CD4-positive, CD25-positive, alpha-beta regulatory T cell (primary cell): ENCODE results near the gene ADD1. TPM values are rescaled to one million over a fixed set of nuclear protein-coding genes. Genes with fewer than 3 reads are reported as not detected.

Source experiments
- ATAC-seq, 2 donors: fragments of 150-1000 bp; cut with Tn5 transposase; one replicate each; pipeline ENCODE4 v1.10.0; 2021; ENCODE audit warnings: low read depth in 2 of 2, moderate number of reproducible peaks in 2 of 2, moderate library complexity in 1 of 2
- DNase-seq, 3 donors: peaks; one replicate each; pipeline versions ENCODE4 v3.0.0 to v3.0.0-alpha.2; 2012 to 2022; ENCODE audit warnings: mixed read lengths in 1 of 3
- H3K27ac ChIP-seq: one replicate; pipeline ENCODE4 v1.7.0; 2013; ENCODE audit warnings: mild to moderate bottlenecking, low read length; ENCODE audit not compliant: insufficient read depth, poor library complexity, severe bottlenecking
- H3K27me3 ChIP-seq: one replicate; pipeline ENCODE4 v1.7.0; 2013; ENCODE audit warnings: low read length; ENCODE audit not compliant: control insufficient read depth, insufficient read depth
- H3K36me3 ChIP-seq: one replicate; pipeline ENCODE4 v1.7.0; 2013; ENCODE audit warnings: mild to moderate bottlenecking, low read length, moderate library complexity; ENCODE audit not compliant: control insufficient read depth, insufficient read depth
- H3K4me1 ChIP-seq: 2 replicates; pipeline ENCODE4 v1.7.0; 2013; ENCODE audit warnings: mild to moderate bottlenecking, low read length; ENCODE audit not compliant: insufficient read depth, control insufficient read depth, poor library complexity, severe bottlenecking
- H3K4me3 ChIP-seq: one replicate; pipeline ENCODE4 v1.7.0; 2013; ENCODE audit warnings: low read depth, mild to moderate bottlenecking, low read length, moderate library complexity
- H3K9me3 ChIP-seq, 2 experiments: 1 replicate in 1 of 2; 2 replicates in 1 of 2; pipeline ENCODE4 v1.7.0; 2013; ENCODE audit warnings: low read length in 2 of 2, mild to moderate bottlenecking in 1 of 2, moderate library complexity in 1 of 2; ENCODE audit not compliant: control insufficient read depth in 2 of 2
- H3K27ac Mint-ChIP-seq, 3 donors: one replicate each; pipeline ENCODE4 v1.8.0; 2020 to 2022; ENCODE audit warnings: mild to moderate bottlenecking in 3 of 3, mixed read lengths in 3 of 3, moderate library complexity in 2 of 3
- H3K27me3 Mint-ChIP-seq: one replicate; pipeline ENCODE4 v1.8.0; 2022; ENCODE audit warnings: mild to moderate bottlenecking, mixed read lengths
- H3K36me3 Mint-ChIP-seq: one replicate; pipeline ENCODE4 v1.8.0; 2020; ENCODE audit warnings: mixed read lengths
- H3K4me1 Mint-ChIP-seq, 4 donors: one replicate each; pipeline ENCODE4 v1.8.0; 2020 to 2022; ENCODE audit warnings: mixed read lengths in 4 of 4, mild to moderate bottlenecking in 1 of 4
- H3K4me3 Mint-ChIP-seq, 4 donors: one replicate each; pipeline ENCODE4 v1.8.0; 2020 to 2022; ENCODE audit warnings: mild to moderate bottlenecking in 4 of 4, mixed read lengths in 4 of 4, moderate library complexity in 3 of 4
- H3K9me3 Mint-ChIP-seq, 7 donors: one replicate each; pipeline ENCODE4 v1.8.0; 2020 to 2022; ENCODE audit warnings: mixed read lengths in 7 of 7, mild to moderate bottlenecking in 3 of 7, moderate library complexity in 2 of 7
- polyA plus RNA-seq, 4 donors: library from polyadenylated mRNA; unstranded; fragments of 300-500 nt; fragmentation: Illumina TruSeq; gene quantifications; one replicate each; pipeline ENCODE4 v1.2.3, GENCODE V29; 2021
- total RNA-seq: library from RNA; stranded (reverse); gene quantifications from one replicate; pipeline ENCODE4 v1.2.3, GENCODE V29; 2022

The ADD1 gene
- total and polyA plus RNA-seq, 5 donors from 2014 or later, result 142 to 242 (median 146) TPM

DNA sequence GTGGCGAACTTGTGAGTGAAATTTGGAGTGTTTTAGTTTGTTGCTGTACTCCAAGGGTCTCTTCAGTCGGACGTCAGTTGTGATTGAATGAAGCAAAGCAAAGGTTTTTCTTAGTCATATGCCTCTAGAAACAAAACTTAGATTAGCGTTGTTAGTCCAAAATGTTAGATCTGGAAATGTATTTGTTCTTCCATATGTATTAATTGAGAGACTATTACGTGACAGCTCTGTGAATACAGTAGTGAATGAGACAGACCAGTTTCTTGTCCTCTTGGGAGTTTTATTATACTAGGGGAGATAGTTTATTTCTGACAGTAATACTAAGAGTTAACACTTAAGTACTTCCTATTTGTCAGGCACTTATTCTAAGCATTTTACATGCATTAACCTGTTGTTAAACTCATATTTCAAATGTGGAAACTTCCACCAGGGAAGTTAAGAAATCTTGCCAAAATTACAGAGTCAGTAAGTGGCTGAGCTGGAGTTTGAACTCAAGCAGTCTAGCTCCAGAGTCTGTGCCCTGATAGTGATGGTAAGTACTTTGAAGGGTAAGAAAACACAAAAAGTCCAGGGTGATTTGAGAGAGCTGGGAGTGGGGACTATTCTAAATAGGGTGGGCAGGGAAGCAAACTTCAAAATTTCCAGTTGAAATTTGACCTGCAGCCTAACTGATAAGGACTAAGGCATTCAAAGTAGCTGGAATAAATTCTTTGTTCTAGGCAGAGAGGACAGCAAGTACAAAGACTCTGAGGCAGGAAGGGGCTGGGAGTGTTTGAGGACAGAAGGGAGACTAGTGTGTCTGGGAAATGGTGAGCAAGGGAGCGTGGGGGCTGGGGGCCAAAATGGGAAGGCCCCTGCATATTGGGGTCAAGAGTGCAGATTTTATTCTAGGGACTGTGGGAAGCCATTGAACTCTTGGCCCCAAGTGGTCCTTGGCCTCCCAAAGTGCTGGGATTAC lies 17.0 kb downstream of the ADD1 start:
- peak overlapping the region in 3 of 4 donors; percentile 26 to 72 (median 53) for H3K4me3 Mint-ChIP-seq
- H3K9me3 Mint-ChIP-seq, result no peaks in the 10 kb centered on the region
- H3K4me3 ChIP-seq, result no peak overlapping the region
- peak overlapping the region; percentile 70 to 91 (median 89) for H3K27ac Mint-ChIP-seq
- H3K27me3 Mint-ChIP-seq, result no peaks in the 10 kb centered on the region
- DNase-seq (no peak), ATAC-seq (no peak)
- peaks cover 65% of the 10 kb centered on the region for H3K4me1 ChIP-seq
- peaks cover 5% of the 10 kb centered on the region for H3K36me3 Mint-ChIP-seq
- H3K27ac ChIP-seq, result no peak overlapping the region
- H3K4me1 Mint-ChIP-seq, result peaks cover 40 to 83% (median 67%) of the 10 kb centered on the region in 4 donors
- peaks cover 2% of the 10 kb centered on the region for H3K36me3 ChIP-seq
- no peaks in the 10 kb centered on the region for H3K27me3 ChIP-seq
- H3K9me3 ChIP-seq, result no peaks in the 10 kb centered on the region

DNA sequence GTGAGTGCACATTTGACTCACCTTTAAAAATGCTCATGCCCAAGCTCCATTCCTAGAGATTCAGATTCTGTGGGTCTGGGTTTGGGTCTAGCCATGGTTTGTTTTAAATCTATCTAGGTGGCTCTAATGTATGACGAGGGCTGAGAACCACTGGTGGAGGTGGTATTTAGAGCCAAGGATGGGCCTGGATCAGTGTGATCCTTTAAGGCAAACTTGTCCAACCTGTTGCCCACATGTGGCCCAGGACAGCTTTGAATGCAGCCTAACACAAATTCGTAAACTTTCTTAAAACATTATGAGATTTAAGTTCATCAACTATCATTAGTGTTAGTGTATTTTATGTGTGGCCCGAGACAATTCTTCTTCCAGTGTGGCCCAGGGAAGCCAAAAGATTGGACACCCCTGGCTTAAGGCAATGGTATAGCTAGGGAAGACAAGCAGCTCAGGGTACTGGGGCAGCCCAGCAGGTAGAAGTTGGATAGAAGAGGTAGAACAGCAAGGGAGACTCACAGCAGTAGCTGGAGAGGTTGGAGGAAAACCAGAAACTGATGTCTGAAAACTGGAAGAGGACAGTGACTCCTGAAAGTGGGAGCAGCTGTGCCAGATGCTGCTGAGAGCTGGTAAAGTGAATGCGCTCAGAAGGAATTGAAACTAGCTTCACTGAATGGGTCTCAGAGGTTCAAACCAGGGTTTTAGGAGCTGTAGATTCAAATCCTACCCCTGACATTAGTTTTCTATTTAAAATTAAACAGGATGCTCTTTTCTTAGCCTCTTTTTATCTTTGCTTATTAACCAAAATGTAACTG lies 18.2 kb downstream of the ADD1 start:
- peak overlapping the region; percentile 8 to 89 (median 74) for H3K27ac Mint-ChIP-seq
- H3K27ac ChIP-seq, result no peak overlapping the region
- ATAC-seq, result no peak
- peaks cover 5% of the 10 kb centered on the region for H3K36me3 Mint-ChIP-seq
- no peak overlapping the region for H3K4me3 ChIP-seq
- H3K4me3 Mint-ChIP-seq, result peak overlapping the region in 1 of 4 donors; percentile 47
- no peaks in the 10 kb centered on the region for H3K27me3 ChIP-seq
- H3K4me1 Mint-ChIP-seq, result peaks cover 35 to 84% (median 65%) of the 10 kb centered on the region in 4 donors
- H3K4me1 ChIP-seq, result peaks cover 60% of the 10 kb centered on the region
- DNase-seq, result no peak
- no peaks in the 10 kb centered on the region for H3K9me3 ChIP-seq
- peaks cover 2% of the 10 kb centered on the region for H3K36me3 ChIP-seq
- no peaks in the 10 kb centered on the region for H3K27me3 Mint-ChIP-seq
- no peaks in the 10 kb centered on the region for H3K9me3 Mint-ChIP-seq

DNA sequence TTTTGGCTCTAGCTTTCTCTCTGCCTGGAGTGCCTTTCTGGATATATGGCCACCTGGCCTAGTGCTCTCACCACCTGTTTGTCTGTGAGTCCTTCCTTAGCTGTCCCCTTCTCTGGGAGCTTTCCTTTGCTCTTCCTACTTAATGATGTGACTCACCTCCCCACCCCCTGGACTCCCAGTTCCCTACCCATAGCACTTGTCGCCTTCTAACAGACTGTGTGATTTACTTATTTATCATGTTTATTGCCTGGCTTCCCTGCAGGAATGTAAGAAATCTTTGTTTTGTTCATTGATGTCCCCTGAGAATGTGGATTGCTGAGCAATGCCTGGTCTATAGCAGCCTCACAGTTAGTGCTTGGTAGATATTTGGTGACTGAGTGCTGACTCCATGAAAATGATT lies 18.9 kb downstream of the ADD1 start:
- DNase-seq, result no peak
- Histone ChIP-seq H3K27ac (no peak overlapping the region), H3K36me3 (peaks cover 3% of the 10 kb centered on the region), H3K4me1 (peaks cover 60% of the 10 kb centered on the region), H3K4me3 (no peak overlapping the region), H3K9me3 (no peaks in the 10 kb centered on the region), H3K27me3 (no peaks in the 10 kb centered on the region)
- Mint-ChIP-seq H3K27ac (peak overlapping the region; percentile 8 to 88 (median 66)), H3K4me1 (peaks cover 41 to 87% (median 68%) of the 10 kb centered on the region in 4 donors), H3K36me3 (peaks cover 5% of the 10 kb centered on the region), H3K9me3 (no peaks in the 10 kb centered on the region), H3K27me3 (no peaks in the 10 kb centered on the region), H3K4me3 (peak overlapping the region in 2 of 4 donors; percentile 38 to 44)
- ATAC-seq, result no peak

DNA sequence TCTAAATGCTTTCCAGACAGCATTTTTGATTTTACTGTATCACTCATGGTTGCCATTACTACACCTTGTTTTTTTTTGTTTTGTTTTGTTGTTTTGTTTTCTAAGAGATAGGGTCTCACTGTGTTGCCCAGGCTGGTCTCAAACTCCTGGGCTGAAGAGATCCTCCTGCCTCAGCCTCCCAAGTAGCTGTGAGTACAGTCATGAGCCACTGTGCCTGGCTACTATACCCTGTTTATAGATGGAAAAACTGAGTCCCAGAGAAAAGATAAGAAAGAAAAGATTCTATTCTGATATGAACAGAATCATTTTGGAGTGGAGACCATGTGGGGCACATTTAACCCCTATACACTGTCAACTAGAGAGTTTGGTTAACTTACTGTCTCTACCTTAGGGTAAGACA lies 20.0 kb downstream of the ADD1 start:
- ATAC-seq, result no peak
- peak overlapping the region in 1 of 3 donors; percentile 32 for H3K27ac Mint-ChIP-seq

DNA sequence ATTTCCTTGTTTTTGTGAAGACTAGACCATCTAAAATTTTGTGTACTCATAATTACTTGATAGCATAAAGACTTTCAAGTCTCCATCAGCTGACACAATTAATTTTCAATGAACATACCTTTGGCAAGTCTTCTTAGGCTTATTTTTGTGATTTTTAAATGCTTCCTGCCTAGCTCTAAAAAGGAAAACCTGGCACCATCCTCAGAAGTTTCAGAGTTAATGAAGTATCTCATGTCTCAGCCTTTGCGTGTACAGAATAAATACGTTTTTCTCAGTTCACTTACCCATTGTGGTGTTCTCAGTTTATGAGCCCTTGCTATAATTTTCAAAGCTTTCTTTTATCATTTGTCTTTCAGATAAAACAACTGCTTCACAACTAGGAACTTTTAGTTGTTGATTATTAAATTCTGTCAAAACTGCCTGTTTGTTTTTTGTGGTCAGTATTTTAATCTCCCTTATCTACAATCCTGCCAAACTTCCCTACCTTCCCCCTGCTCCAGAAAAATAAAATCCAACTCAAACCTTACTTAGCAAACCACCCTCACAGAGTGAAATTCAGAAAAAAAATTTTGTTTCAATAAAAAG lies 21.6 kb downstream of the ADD1 start:
- Mint-ChIP-seq H3K36me3 (peaks cover 15% of the 10 kb centered on the region), H3K4me3 (peak overlapping the region in 1 of 4 donors; percentile 3), H3K27ac (peak overlapping the region in 1 of 3 donors; percentile 72), H3K27me3 (no peaks in the 10 kb centered on the region), H3K9me3 (no peaks in the 10 kb centered on the region), H3K4me1 (peaks cover 34 to 89% (median 70%) of the 10 kb centered on the region in 4 donors)
- Histone ChIP-seq H3K9me3 (no peaks in the 10 kb centered on the region), H3K4me3 (no peak overlapping the region), H3K36me3 (peaks cover 10% of the 10 kb centered on the region), H3K27me3 (no peaks in the 10 kb centered on the region), H3K27ac (no peak overlapping the region), H3K4me1 (peaks cover 46% of the 10 kb centered on the region)
- ATAC-seq (no peak), DNase-seq (no peak)

More for the DNA sequence above, 20.0 kb downstream of the ADD1 start:
- Mint-ChIP-seq H3K27me3 (no peaks in the 10 kb centered on the region), H3K9me3 (no peaks in the 10 kb centered on the region), H3K4me1 (peaks cover 42 to 88% (median 65%) of the 10 kb centered on the region in 4 donors), H3K36me3 (peaks cover 9% of the 10 kb centered on the region), H3K4me3 (no peak overlapping the region)
- peaks cover 51% of the 10 kb centered on the region for H3K4me1 ChIP-seq
- H3K9me3 ChIP-seq, result no peaks in the 10 kb centered on the region
- no peak overlapping the region for H3K27ac ChIP-seq
- DNase-seq, result no peak
- H3K4me3 ChIP-seq, result no peak overlapping the region
- H3K27me3 ChIP-seq, result no peaks in the 10 kb centered on the region
- H3K36me3 ChIP-seq, result peaks cover 7% of the 10 kb centered on the region

DNA sequence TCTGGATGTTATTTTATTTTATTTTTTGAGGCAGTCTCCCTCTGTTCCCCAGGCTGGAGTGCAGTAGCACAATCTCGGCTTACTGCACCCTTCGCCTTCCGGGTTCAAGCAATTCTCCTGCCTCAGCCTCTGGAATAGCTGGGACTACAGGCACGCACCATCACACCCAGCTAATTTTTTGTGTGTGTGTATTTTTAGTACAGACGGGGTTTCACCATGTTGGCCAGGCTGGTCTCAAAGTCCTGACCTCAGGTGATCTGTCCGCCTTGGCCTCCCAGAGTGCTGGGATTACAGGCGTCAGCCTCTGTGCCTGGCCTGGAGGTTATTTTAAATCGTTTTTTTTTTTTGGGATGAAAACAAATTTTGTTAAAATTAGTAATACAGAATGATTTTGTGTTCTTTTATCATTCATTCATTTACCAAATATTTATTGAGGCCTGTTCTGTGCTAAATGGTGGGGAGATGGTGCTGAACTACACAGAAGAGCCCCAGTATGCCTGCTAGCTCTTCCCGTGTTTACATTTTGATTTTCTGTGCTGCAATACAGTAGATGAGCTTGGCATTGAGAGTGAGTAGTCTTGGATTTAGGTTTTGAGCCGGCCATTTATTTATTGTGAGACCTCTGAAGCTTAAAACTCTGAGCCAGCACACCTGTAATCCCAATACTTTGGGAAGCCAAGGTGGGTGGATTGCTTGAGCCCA lies 22.7 kb downstream of the ADD1 start:
- H3K9me3 ChIP-seq, result no peaks in the 10 kb centered on the region
- Mint-ChIP-seq H3K36me3 (peaks cover 10% of the 10 kb centered on the region), H3K4me1 (peaks cover 28 to 89% (median 69%) of the 10 kb centered on the region in 4 donors), H3K27me3 (no peaks in the 10 kb centered on the region), H3K27ac (peak overlapping the region in 2 of 3 donors; percentile 42 to 77), H3K9me3 (no peaks in the 10 kb centered on the region), H3K4me3 (no peak overlapping the region)
- DNase-seq (no peak), ATAC-seq (no peak)
- no peaks in the 10 kb centered on the region for H3K27me3 ChIP-seq
- H3K36me3 ChIP-seq, result peaks cover 10% of the 10 kb centered on the region
- H3K27ac ChIP-seq, result no peak overlapping the region
- H3K4me3 ChIP-seq, result no peak overlapping the region
- H3K4me1 ChIP-seq, result peaks cover 41% of the 10 kb centered on the region

DNA sequence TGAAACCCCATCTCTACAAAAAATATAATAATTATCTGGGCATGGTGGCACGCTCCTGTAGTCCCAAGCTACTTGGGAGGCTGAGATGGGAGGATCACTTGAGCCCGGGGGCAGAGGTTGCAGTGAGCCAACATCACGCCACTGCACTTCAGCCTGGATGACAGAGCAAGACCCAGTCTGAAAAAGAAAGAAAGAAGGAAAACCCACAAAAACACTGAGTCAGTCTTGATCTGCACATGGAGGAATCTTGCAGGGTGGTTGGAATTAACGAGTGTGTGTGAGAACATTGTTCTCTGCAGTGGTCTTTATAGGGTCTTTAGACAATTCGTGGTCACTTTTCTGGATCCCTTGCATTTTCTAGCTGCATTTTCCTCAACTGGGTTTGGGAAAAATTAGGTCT lies 23.2 kb downstream of the ADD1 start:
- H3K9me3 ChIP-seq, result no peaks in the 10 kb centered on the region
- peak overlapping the region; percentile 42 to 88 (median 77) for H3K27ac Mint-ChIP-seq
- H3K4me1 Mint-ChIP-seq, result peaks cover 34 to 89% (median 68%) of the 10 kb centered on the region in 4 donors
- H3K4me3 ChIP-seq, result no peak overlapping the region
- no peaks in the 10 kb centered on the region for H3K27me3 Mint-ChIP-seq
- no peak overlapping the region for H3K27ac ChIP-seq
- peaks cover 10% of the 10 kb centered on the region for H3K36me3 ChIP-seq
- H3K9me3 Mint-ChIP-seq, result no peaks in the 10 kb centered on the region
- peak overlapping the region in 1 of 4 donors; percentile 48 for H3K4me3 Mint-ChIP-seq
- DNase-seq (no peak), ATAC-seq (no peak)
- no peaks in the 10 kb centered on the region for H3K27me3 ChIP-seq
- H3K4me1 ChIP-seq, result peaks cover 41% of the 10 kb centered on the region
- peaks cover 10% of the 10 kb centered on the region for H3K36me3 Mint-ChIP-seq
